T-helper 17 cell (primary cell): ENCODE data around the gene PLPP3. TPM values are rescaled to one million over a fixed set of nuclear protein-coding genes. Genes with fewer than 3 reads are reported as not detected.

Experiments used
- ATAC-seq: fragments of 150-1000 bp; cut with Tn5 transposase; 2 replicates; pipeline ENCODE4 v1.10.0; 2021; ENCODE audit warnings: mild to moderate bottlenecking, moderate library complexity
- DNase-seq, 3 donors: peaks; one replicate each; pipeline versions ENCODE4 v3.0.0 to v3.0.0-alpha.2; 2020 to 2021
- H3K9me3 ChIP-seq: one replicate; pipeline ENCODE4 v1.7.0; 2013; ENCODE audit warnings: low read length, mild to moderate bottlenecking; ENCODE audit not compliant: control insufficient read depth, poor library complexity, severe bottlenecking
- H3K27ac Mint-ChIP-seq: one replicate; pipeline ENCODE4 v1.8.0; 2022; ENCODE audit warnings: mild to moderate bottlenecking, moderate library complexity, mixed read lengths
- H3K27me3 Mint-ChIP-seq: one replicate; pipeline ENCODE4 v1.8.0; 2022; ENCODE audit warnings: mixed read lengths
- H3K36me3 Mint-ChIP-seq: one replicate; pipeline ENCODE4 v1.8.0; 2022; ENCODE audit warnings: low read depth, mixed read lengths
- H3K4me1 Mint-ChIP-seq: one replicate; pipeline ENCODE4 v1.8.0; 2022; ENCODE audit warnings: mild to moderate bottlenecking, mixed read lengths
- H3K4me3 Mint-ChIP-seq: one replicate; pipeline ENCODE4 v1.8.0; 2022; ENCODE audit warnings: mild to moderate bottlenecking, moderate library complexity, mixed read lengths
- total RNA-seq, 4 donors: library from RNA in 2 of 4; stranded (reverse) in 2 of 4; gene quantifications; one replicate each; pipeline ENCODE4 v1.2.3 and lab custom pipeline; 2022 to 2026

Gene PLPP3
- total RNA-seq, 2 donors from 2014 or later, result 0.52 TPM; not detected in 1

DNA sequence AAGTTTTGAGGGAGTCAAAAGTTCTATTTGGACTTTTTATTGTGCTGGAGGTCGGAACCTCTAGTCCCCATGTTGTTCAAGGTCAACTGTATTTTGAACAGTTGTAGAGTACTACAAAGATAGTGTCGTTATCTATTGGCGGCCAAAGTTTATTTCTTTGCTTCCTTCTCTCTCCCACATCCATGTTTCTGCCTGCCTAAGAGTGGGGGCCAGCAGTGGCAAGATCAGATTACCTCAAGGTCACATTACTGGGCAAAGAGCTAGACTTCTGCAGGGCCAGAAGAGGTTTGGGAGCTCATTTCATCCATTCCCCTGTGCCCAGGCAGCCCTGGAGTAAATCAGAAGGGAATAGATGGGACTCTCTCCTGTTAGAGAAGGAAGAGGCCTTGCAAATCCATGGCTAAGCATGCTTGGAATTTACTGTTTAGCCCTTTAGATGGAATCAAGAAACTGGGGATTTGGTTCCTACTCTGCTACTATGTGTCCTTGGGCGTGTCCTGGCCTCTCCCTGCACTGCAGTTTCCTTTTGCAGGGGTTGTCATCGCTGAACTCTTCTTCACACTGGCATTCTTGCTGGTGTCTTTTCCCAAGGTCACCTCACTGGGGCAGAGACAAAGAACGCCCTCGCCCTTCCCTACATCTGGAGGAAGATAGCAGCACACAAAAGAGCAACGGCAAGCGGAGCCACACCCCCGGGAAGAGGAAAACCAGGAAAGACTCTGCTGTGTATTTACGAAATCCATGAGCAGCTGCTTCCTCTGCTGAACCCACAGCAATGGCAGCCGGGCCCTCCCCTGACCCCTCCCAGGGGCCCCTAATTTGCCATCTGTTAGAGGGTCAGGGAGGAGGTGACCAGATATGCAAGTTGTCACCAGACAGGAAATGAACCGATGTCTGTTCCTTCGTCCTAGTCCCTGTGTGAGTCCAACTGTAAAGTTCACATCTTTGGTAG, 73.3 kb downstream of the PLPP3 start:
- Mint-ChIP-seq H3K27me3 (peaks cover 22% of the 10 kb centered on the region), H3K4me1 (no peaks in the 10 kb centered on the region)

DNA sequence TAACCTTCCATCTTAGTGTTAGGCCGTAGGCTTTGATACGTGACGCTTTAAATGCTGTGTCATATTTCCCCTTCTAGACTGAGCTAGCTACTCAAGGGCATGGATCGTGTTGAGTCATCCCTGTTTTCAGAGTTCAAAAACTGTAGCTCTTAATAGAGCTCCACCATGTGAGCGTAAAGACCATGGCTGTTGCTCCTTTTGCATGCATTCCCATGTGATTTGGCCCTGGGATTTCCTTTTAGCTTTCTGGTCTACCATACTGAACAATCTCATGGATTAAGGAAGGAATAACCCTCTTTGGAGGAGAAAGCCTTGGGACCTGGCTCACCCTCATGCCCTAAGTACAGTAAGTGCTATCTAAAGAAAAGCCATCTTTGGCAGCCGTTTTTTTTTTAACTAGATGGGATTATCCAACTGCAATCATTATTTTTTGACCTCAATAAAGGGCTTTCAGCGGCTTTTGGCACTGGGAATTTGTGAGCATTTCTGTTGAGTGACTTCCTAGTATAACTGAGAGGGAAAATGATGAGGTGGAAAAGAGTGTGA, 76.6 kb downstream of the PLPP3 start:
- Mint-ChIP-seq H3K36me3 (no peaks in the 10 kb centered on the region), H3K4me3 (no peak overlapping the region), H3K27ac (no peak overlapping the region), H3K4me1 (no peaks in the 10 kb centered on the region), H3K27me3 (peaks cover 18% of the 10 kb centered on the region)
- H3K9me3 ChIP-seq, result no peaks in the 10 kb centered on the region
- DNase-seq (no peak), ATAC-seq (no peak)

More for the DNA sequence above, 73.3 kb downstream of the PLPP3 start:
- no peak overlapping the region for H3K4me3 Mint-ChIP-seq
- ATAC-seq (no peak), DNase-seq (no peak)
- no peaks in the 10 kb centered on the region for H3K9me3 ChIP-seq
- H3K36me3 Mint-ChIP-seq, result no peaks in the 10 kb centered on the region
- no peak overlapping the region for H3K27ac Mint-ChIP-seq

DNA sequence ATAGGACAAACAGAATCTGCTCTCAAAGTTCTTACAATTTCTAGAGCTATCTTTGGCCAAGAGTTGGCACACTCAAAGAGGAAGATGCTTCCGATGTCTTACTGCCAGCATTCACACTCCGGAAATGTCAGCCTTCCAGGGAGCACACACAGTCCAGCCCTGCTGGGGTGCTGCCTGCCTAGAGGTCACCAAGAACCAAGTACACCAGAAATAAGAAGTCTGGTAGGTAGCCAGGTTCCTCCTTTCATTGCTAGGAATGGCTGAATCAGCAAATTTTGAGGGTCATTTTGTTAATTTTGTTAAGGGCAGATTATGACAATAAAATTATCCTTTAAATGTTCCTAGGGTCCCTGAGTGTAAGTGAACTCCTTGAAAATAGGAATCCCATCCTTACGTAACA, 77.5 kb downstream of the PLPP3 start:
- H3K9me3 ChIP-seq, result no peaks in the 10 kb centered on the region
- ATAC-seq (no peak), DNase-seq (no peak)
- Mint-ChIP-seq H3K4me3 (no peak overlapping the region), H3K36me3 (no peaks in the 10 kb centered on the region), H3K4me1 (no peaks in the 10 kb centered on the region), H3K27ac (no peak overlapping the region), H3K27me3 (peaks cover 18% of the 10 kb centered on the region)

DNA sequence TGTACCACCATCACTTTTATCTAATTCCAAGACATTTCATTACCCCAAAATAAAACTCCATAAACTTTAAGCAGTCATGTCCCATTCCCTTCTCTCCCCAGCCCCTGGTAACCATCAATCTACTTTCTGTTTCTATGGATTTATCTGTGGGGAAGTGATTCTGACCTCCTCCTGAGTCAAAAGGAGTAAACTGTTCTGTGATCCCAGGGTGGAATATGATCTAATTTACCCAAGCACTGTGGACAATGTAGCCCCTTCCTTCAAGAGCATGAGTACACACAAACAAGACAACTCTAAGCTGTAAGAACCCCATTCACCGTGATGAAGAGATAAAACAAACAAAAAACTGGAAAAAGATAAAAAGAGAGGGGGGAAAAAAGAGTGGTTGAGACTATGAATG, 77.9 kb downstream of the PLPP3 start:
- peaks cover 18% of the 10 kb centered on the region for H3K27me3 Mint-ChIP-seq
- H3K27ac Mint-ChIP-seq, result no peak overlapping the region
- no peaks in the 10 kb centered on the region for H3K9me3 ChIP-seq
- DNase-seq (no peak), ATAC-seq (no peak)
- no peaks in the 10 kb centered on the region for H3K4me1 Mint-ChIP-seq
- H3K36me3 Mint-ChIP-seq, result no peaks in the 10 kb centered on the region
- no peak overlapping the region for H3K4me3 Mint-ChIP-seq

DNA sequence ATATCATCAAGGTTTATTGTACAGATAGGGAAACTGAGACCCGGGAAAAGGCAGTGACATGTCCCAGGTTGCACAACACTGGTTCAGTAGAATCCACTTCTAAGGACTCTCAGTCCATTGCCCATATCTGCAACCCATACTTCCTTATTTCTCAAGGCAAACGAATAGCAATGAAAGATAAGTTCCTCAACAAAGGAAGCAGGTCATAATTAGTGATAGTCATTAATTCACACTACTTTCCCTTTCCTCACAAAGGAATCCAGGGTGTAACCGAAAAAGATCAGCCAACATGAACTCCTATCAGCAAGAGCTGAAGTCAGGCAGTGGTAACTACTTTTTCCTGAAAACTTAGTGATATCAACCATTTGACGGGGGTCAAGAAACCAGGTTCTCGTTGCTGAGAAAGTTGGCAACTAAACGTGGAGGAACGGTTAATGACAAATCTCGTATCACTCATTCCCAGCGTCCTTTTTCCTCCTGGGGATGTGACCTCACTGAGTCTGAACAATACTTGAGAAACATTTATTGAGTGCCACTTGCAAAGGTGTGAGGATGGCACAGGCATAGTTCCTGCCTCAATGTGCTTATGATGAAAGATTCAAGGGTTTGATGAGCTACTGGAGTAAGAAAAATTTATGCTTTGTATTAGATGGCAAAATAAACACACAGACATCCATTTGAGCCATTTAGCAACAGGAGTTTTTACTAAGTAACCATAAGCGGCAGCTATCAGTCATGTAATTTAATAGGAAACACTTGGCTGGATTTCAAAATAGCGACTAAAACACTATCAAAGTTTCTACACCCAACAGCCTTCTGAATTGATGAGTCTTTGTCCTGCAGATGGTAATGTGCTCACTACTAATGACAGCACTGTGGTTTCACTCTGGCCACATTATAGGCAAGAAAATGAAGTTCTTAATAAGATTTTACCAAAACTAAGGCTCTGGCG, 82.3 kb downstream of the PLPP3 start:
- ATAC-seq, result no peak
- Mint-ChIP-seq H3K27me3 (peaks cover 20% of the 10 kb centered on the region), H3K27ac (no peak overlapping the region), H3K36me3 (no peaks in the 10 kb centered on the region), H3K4me3 (no peak overlapping the region), H3K4me1 (no peaks in the 10 kb centered on the region)
- no peaks in the 10 kb centered on the region for H3K9me3 ChIP-seq
- no peak for DNase-seq

DNA sequence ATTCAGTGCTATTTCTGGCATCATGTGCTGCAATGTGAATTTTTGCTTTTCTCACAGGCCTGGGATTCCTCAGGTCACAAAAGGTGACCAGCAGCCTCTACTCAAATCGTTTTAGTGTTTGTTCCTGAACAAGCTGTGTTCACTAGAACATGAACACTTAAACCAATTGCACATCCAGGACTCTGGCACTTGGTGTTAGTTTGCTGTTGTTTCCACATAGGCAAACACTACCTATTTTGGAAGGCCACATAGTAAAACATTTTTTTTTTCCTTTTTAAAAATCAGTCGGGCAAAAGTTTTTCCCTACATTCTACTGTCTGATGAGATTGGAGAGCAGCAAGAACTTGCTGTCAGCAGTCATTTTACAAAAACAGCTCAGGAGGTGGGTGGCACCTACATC, 83.2 kb downstream of the PLPP3 start:
- H3K9me3 ChIP-seq, result no peaks in the 10 kb centered on the region
- no peak overlapping the region for H3K27ac Mint-ChIP-seq
- H3K27me3 Mint-ChIP-seq, result peaks cover 20% of the 10 kb centered on the region
- no peak for DNase-seq
- no peaks in the 10 kb centered on the region for H3K36me3 Mint-ChIP-seq
- H3K4me1 Mint-ChIP-seq, result no peaks in the 10 kb centered on the region
- H3K4me3 Mint-ChIP-seq, result no peak overlapping the region
- no peak for ATAC-seq

DNA sequence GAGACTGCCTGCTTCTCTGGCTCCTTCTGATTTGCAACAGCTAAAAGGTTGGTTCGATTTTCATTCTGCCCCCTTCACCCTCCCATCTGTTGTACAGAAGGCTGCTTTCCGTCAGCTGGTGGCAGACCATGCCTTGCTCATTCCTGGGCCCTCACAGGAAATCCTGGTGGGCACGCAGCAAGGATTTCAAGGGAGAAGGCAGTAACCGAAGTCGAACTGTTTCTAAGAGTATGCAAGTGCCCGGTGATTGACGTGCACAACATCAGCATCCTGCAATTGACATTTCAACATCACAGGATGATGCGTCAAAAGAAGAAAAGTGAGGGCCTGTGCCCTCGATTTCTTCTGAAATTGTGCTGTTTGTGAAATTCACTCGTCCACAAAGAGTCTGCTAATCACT, 83.8 kb downstream of the PLPP3 start:
- H3K4me1 Mint-ChIP-seq, result no peaks in the 10 kb centered on the region

DNA sequence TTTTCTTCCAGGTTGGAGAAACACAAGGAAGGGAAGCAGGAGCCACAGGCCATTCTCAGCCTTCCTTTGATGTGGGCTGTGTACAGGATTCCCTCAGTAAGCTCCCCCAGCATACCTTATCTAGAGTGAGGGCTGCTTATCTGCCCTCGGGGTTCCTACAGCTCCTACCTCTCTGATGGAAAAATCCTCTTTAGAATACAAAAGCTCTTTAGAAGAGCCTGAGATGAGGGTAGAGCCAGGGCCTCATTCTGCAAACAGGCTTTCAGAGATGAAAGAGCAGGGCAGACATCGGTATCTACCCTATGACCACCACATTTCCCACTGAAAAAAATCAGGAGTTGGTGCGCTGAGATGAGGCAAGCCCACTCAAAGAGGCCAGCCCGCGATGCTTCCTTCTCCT, 85.1 kb downstream of the PLPP3 start:
- Mint-ChIP-seq H3K27ac (no peak overlapping the region), H3K4me1 (no peaks in the 10 kb centered on the region), H3K36me3 (no peaks in the 10 kb centered on the region), H3K27me3 (peaks cover 20% of the 10 kb centered on the region), H3K4me3 (no peak overlapping the region)
- ATAC-seq (no peak), DNase-seq (no peak)
- no peaks in the 10 kb centered on the region for H3K9me3 ChIP-seq

More for the DNA sequence above, 83.8 kb downstream of the PLPP3 start:
- DNase-seq (no peak), ATAC-seq (no peak)
- Mint-ChIP-seq H3K27me3 (peaks cover 20% of the 10 kb centered on the region), H3K36me3 (no peaks in the 10 kb centered on the region), H3K4me3 (no peak overlapping the region), H3K27ac (no peak overlapping the region)
- H3K9me3 ChIP-seq, result no peaks in the 10 kb centered on the region

DNA sequence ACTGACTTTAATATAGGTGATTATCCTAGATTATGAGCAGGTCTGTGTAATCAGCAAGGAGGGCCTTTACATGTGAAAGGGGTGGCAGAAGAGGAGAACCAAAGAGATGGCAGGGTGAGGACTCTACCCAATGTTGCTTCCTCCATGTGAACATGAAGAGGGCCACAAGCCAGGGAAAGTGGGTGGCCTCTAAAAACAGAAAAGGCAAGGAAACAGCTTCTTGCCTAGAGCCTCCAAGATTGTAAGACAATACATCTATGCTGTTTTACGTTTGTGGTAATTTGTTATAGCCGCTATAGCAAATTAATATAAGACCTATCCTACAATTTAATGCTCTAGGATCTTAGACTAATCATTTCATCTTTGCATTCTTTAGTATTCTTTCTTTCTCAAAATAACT, 85.5 kb downstream of the PLPP3 start:
- no peak for DNase-seq
- no peaks in the 10 kb centered on the region for H3K36me3 Mint-ChIP-seq
- no peak overlapping the region for H3K4me3 Mint-ChIP-seq
- no peak overlapping the region for H3K27ac Mint-ChIP-seq
- no peak for ATAC-seq
- no peaks in the 10 kb centered on the region for H3K4me1 Mint-ChIP-seq
- H3K27me3 Mint-ChIP-seq, result peaks cover 20% of the 10 kb centered on the region
- H3K9me3 ChIP-seq, result no peaks in the 10 kb centered on the region

DNA sequence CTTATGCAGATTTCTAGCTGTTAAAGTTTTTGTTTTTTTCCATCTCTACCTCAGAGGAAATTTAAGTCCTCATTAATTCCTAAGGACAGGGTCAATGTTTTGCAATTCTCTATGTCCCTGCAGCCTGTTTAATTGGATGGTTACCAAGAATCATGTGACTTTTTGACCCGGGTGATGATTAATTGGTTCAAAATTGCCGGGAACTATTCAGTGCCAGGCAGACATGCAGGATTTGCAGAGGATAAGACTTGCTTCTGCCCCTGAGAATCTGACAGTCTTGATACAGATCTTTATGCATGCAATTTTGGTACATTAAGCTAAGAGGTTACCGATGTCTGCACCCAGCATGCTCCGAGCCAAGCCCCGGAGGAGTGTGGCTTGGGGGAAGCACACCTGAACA, 87.9 kb downstream of the PLPP3 start:
- no peak overlapping the region for H3K4me3 Mint-ChIP-seq
- H3K4me1 Mint-ChIP-seq, result no peaks in the 10 kb centered on the region
- H3K27me3 Mint-ChIP-seq, result peaks cover 14% of the 10 kb centered on the region
- DNase-seq (no peak), ATAC-seq (no peak)
- H3K27ac Mint-ChIP-seq, result no peak overlapping the region
- H3K9me3 ChIP-seq, result no peaks in the 10 kb centered on the region
- H3K36me3 Mint-ChIP-seq, result no peaks in the 10 kb centered on the region

DNA sequence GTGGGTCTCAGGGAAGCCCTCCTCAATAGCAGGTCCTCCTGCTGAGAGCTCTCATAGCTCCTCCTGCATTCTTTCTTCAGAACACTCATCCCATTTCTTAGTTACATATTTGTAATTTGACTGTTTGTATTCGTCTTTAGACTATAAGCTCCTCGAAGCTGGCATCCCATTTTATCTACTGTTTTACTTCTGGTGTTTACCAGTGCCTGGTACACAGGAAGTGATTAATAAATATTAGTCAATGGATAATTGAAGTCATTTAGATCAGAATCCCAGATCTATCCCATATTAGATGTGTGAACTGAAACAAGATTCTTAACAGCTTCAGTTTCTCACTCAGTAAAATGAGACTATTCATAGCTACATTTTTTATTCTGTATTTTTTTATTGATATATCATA, 88.7 kb downstream of the PLPP3 start:
- DNase-seq, result no peak
- Mint-ChIP-seq H3K27me3 (peaks cover 12% of the 10 kb centered on the region), H3K36me3 (no peaks in the 10 kb centered on the region)

DNA sequence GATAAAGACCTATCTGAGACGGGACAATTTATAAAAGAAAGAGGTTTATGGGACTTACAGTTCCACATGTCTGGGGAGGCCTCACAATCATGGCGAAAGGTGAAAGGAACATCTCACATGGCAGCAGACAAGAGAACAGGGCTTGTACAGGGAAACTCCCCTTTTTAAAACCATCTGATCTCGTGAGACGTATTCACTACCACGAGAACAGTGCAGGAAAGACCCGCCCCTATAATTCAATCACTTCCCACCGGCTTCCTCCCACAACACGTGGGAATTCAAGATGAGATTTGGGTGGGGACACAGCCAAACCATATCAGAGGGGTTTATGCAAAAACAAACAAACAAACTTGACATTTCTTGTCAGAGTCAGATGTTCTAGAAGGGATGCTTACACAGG, 89.7 kb downstream of the PLPP3 start:
- peaks cover 9% of the 10 kb centered on the region for H3K27me3 Mint-ChIP-seq
- H3K9me3 ChIP-seq, result no peaks in the 10 kb centered on the region
- no peak overlapping the region for H3K4me3 Mint-ChIP-seq
- no peak overlapping the region for H3K27ac Mint-ChIP-seq
- H3K36me3 Mint-ChIP-seq, result no peaks in the 10 kb centered on the region
- ATAC-seq (no peak), DNase-seq (no peak)
- no peaks in the 10 kb centered on the region for H3K4me1 Mint-ChIP-seq

More for the DNA sequence above, 88.7 kb downstream of the PLPP3 start:
- Mint-ChIP-seq H3K27ac (no peak overlapping the region), H3K4me1 (no peaks in the 10 kb centered on the region), H3K4me3 (no peak overlapping the region)
- no peaks in the 10 kb centered on the region for H3K9me3 ChIP-seq
- no peak for ATAC-seq

DNA sequence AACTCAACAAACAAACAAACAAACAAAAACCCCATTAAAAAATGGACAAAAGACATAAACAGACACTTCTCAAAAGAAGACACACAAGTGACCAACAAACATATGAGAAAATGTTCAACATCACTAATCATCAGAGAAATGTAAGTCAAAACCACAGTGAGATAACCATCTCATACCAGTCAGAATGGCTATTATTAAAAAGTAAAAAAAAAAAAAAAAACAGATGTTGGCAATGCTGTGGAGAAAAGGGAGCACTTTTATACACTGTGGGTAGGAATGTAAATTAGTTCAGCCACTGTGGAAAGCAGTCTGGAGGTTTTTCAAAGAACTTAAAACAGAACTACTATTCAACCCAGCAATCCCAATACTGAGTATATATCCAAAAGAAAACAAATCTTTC, 94.7 kb downstream of the PLPP3 start:
- no peaks in the 10 kb centered on the region for H3K9me3 ChIP-seq
- Mint-ChIP-seq H3K4me1 (no peaks in the 10 kb centered on the region), H3K27me3 (peaks cover 12% of the 10 kb centered on the region), H3K36me3 (no peaks in the 10 kb centered on the region), H3K27ac (no peak overlapping the region), H3K4me3 (no peak overlapping the region)
- no peak for ATAC-seq
- no peak for DNase-seq
